Kidney glomerular epithelial cell (primary cell): ENCODE data around the gene IFT27.

Experiments used
- DNase-seq: peaks from one replicate; lab custom pipeline; 2025; lab: John Stamatoyannopoulos, UW

IFT27 gene

GRCh38 chr22:36796552-36797175, 20.7 kb upstream of the IFT27 start:
- no peak for DNase-seq

GRCh38 chr22:36795633-36796032, 19.7 kb upstream of the IFT27 start:
- no peak for DNase-seq

GRCh38 chr22:36790648-36791047, 14.7 kb upstream of the IFT27 start:
- no peak for DNase-seq

GRCh38 chr22:36787204-36787988, 11.5 kb upstream of the IFT27 start:
- DNase-seq: no peak

- DNase-seq: no peak
Observed at GRCh38 chr22:36783743-36784142, 7.8 kb upstream of the IFT27 start.

- peak; percentile 78 for DNase-seq
Observed at GRCh38 chr22:36781656-36782627, 6.0 kb upstream of the IFT27 start.

GRCh38 chr22:36778020-36778419, 2.1 kb upstream of the IFT27 start:
- DNase-seq: no peak

- DNase-seq: no peak
Observed at GRCh38 chr22:36776722-36777121, 803 bp upstream of the IFT27 start.

GRCh38 chr22:36775586-36775963, 344 bp downstream of the IFT27 start:
- no peak for DNase-seq

GRCh38 chr22:36773935-36774334, 2.0 kb downstream of the IFT27 start:
- peak; percentile 36 for DNase-seq

- DNase-seq: no peak
Observed at GRCh38 chr22:36772451-36772850, 3.5 kb downstream of the IFT27 start.

GRCh38 chr22:36771356-36772063, 4.4 kb downstream of the IFT27 start:
- DNase-seq: no peak

- no peak for DNase-seq
Observed at GRCh38 chr22:36770513-36771231, 5.2 kb downstream of the IFT27 start.

GRCh38 chr22:36769541-36770512, 6.1 kb downstream of the IFT27 start:
- DNase-seq: no peak

- DNase-seq: no peak
Observed at GRCh38 chr22:36768616-36769015, 7.3 kb downstream of the IFT27 start.

GRCh38 chr22:36768141-36768540, 7.8 kb downstream of the IFT27 start:
- DNase-seq: no peak

- DNase-seq: no peak
Observed at GRCh38 chr22:36767035-36767775, 8.7 kb downstream of the IFT27 start.

- no peak for DNase-seq
Observed at GRCh38 chr22:36765943-36766450, 9.9 kb downstream of the IFT27 start.
